GM19372 (cell line): Measurements from ENCODE around the gene GRAMD1C.
"Not testable (repeated sequence)": the region's sequence is repeated elsewhere in the genome, so short reads cannot be mapped to it uniquely, and the experiment has no call there.

ENCODE experiments used
- ATAC-seq: cut with Tn5 transposase; IDR thresholded peaks from one replicate; pipeline ENCODE4 v1.9.1; 2021; ENCODE audit warnings: mild to moderate bottlenecking, low read depth, moderate library complexity; ENCODE audit not compliant: unreplicated experiment

The GRAMD1C gene

GRCh38 chr3:113849841-113850240 lies 11.3 kb downstream of the GRAMD1C start:
- ATAC-seq, result not testable (repeated sequence)

GRCh38 chr3:113850391-113850790 lies 11.8 kb downstream of the GRAMD1C start:
- ATAC-seq, result not testable (repeated sequence)

GRCh38 chr3:113852506-113852905 lies 13.9 kb downstream of the GRAMD1C start:
- no peak for ATAC-seq

GRCh38 chr3:113867506-113867905 lies 28.9 kb downstream of the GRAMD1C start:
- ATAC-seq, result no peak

- ATAC-seq, result no peak
Measured at GRCh38 chr3:113873293-113873692, 34.7 kb downstream of the GRAMD1C start.

GRCh38 chr3:113873814-113874526 lies 35.4 kb downstream of the GRAMD1C start:
- no peak for ATAC-seq

- no peak for ATAC-seq
Measured at GRCh38 chr3:113878403-113878802, 39.8 kb downstream of the GRAMD1C start.

- no peak for ATAC-seq
Measured at GRCh38 chr3:113885050-113885449, 46.5 kb downstream of the GRAMD1C start.

- ATAC-seq, result no peak
Measured at GRCh38 chr3:113890256-113890900, 51.8 kb downstream of the GRAMD1C start.

GRCh38 chr3:113894927-113895326 lies 56.3 kb downstream of the GRAMD1C start:
- ATAC-seq, result no peak

- no peak for ATAC-seq
Measured at GRCh38 chr3:113895964-113896363, 57.4 kb downstream of the GRAMD1C start.

GRCh38 chr3:113896930-113897329 lies 58.3 kb downstream of the GRAMD1C start:
- ATAC-seq, result no peak

- no peak for ATAC-seq
Measured at GRCh38 chr3:113897373-113897777, 58.8 kb downstream of the GRAMD1C start.

GRCh38 chr3:113898892-113899291 lies 60.3 kb downstream of the GRAMD1C start:
- no peak for ATAC-seq

- no peak for ATAC-seq
Measured at GRCh38 chr3:113906568-113907140, 68.1 kb downstream of the GRAMD1C start.

GRCh38 chr3:113908133-113908532 lies 69.5 kb downstream of the GRAMD1C start:
- ATAC-seq, result no peak

- no peak for ATAC-seq
Measured at GRCh38 chr3:113910966-113911365, 72.4 kb downstream of the GRAMD1C start.

GRCh38 chr3:113912552-113913236 lies 74.1 kb downstream of the GRAMD1C start:
- peak; percentile 97 for ATAC-seq

GRCh38 chr3:113914646-113915045 lies 76.1 kb downstream of the GRAMD1C start:
- ATAC-seq, result no peak

- ATAC-seq, result no peak
Measured at GRCh38 chr3:113927556-113927955, 89.0 kb downstream of the GRAMD1C start.

- no peak for ATAC-seq
Measured at GRCh38 chr3:113946831-113947230, 108.2 kb downstream of the GRAMD1C start.
